Brain microvascular endothelial cell (primary cell): ENCODE data around the gene FRAS1.

Experiments used
- DNase-seq: peaks from one replicate; pipeline ENCODE4 v3.0.0-alpha.2; 2020
- H3K27ac ChIP-seq: fragments of 250-450 bp; sonication (Bioruptor Pico); 2 replicates; pipeline ENCODE4 v1.5.1; 2020; ENCODE audit warnings: mild to moderate bottlenecking, moderate library complexity
- H3K27me3 ChIP-seq: fragments of 250-450 bp; sonication (Bioruptor Pico); replicated peaks from 2 replicates; pipeline ENCODE4 v1.5.1; 2020; ENCODE audit warnings: mild to moderate bottlenecking
- H3K36me3 ChIP-seq: fragments of 250-450 bp; sonication (Bioruptor Pico); replicated peaks from 2 replicates; pipeline ENCODE4 v1.5.1; 2020; ENCODE audit warnings: mild to moderate bottlenecking
- H3K4me3 ChIP-seq: 2 replicates; pipeline ENCODE4 v1.5.1; 2011; ENCODE audit warnings: low read depth, mild to moderate bottlenecking, control low read depth, low read length, moderate library complexity
- in situ Hi-C: cut with HindIII; loops from 2 replicates; pipeline ENCODE4 v1.10.0; 2017; ENCODE audit warnings: low sequenced_read_pairs, low pct_ligation_motif_present
- TF ChIP-seq, protein P1 (sequence below): IDR thresholded peaks from 2 replicates; pipeline ENCODE4 v1.5.1; 2011; ENCODE audit warnings: low read depth, mild to moderate bottlenecking, moderate library complexity, low read length, control low read depth, inconsistent platforms; ENCODE audit errors: missing control alignments

Gene FRAS1

DNA sequence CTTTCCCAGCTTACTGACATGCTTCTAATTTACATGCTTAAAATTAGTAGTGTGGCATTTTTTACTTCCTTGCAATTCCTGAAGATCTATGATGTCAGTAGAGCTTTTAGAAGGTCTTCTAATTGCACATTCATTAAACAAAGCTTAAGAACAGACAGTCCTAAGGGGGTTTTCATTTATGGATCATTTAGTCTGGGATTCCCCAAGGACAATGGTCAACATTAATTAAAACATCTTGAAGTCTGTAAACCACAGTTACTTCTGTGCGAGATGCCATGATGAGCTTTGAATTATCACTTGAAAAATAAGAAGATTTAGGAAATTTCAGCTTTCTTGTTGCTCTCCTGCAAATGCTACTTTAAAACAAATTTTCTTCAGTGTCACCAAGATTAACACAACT, 514.7 kb downstream of the FRAS1 start:
- TF ChIP-seq, protein P1, sequence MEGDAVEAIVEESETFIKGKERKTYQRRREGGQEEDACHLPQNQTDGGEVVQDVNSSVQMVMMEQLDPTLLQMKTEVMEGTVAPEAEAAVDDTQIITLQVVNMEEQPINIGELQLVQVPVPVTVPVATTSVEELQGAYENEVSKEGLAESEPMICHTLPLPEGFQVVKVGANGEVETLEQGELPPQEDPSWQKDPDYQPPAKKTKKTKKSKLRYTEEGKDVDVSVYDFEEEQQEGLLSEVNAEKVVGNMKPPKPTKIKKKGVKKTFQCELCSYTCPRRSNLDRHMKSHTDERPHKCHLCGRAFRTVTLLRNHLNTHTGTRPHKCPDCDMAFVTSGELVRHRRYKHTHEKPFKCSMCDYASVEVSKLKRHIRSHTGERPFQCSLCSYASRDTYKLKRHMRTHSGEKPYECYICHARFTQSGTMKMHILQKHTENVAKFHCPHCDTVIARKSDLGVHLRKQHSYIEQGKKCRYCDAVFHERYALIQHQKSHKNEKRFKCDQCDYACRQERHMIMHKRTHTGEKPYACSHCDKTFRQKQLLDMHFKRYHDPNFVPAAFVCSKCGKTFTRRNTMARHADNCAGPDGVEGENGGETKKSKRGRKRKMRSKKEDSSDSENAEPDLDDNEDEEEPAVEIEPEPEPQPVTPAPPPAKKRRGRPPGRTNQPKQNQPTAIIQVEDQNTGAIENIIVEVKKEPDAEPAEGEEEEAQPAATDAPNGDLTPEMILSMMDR = no peak
- no peaks in the 10 kb centered on the region for H3K27me3 ChIP-seq
- no peak overlapping the region for H3K4me3 ChIP-seq
- in situ Hi-C loops = no loop called here
- H3K36me3 ChIP-seq = no peaks in the 10 kb centered on the region
- no peak for DNase-seq
- no peak overlapping the region for H3K27ac ChIP-seq

DNA sequence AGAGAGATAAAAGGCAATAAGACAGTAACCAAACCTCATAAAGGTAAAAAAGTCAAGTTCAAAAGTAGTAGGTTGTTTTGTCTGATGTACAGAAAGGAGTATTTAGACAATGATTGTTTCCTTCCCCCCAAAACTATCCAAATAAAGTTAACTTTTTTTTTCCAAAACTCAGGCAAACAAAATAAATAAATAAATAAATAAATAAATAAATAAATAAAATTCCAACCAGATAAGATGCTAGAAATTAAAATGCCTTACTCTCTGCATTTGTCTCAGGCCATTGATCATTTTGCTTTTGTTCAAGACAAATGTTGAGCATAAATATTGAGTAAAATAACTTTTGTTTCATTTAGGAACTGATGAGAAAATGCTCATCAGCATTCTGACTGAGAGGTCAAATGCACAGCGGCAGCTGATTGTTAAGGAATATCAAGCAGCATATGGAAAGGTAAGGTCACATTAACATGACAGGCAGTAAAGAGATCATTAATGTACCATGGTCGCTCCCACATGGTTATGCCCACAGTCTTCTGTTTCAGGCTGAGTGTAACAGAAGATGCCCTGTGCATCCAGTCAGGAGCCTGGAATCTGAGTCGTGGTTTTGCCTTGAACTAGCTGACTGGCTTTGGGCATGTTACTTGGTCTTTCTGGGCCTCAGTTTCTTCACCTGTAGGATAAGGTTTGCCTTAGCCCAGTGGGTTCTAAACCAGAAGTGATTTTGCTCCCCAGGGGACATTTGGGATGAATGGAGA, 521.7 kb downstream of the FRAS1 start:
- in situ Hi-C loops = no loop called here
- DNase-seq = no peak
- Histone ChIP-seq H3K4me3 (no peak overlapping the region), H3K36me3 (no peaks in the 10 kb centered on the region), H3K27ac (no peak overlapping the region), H3K27me3 (no peaks in the 10 kb centered on the region)
- TF ChIP-seq, protein P1 = no peak

DNA sequence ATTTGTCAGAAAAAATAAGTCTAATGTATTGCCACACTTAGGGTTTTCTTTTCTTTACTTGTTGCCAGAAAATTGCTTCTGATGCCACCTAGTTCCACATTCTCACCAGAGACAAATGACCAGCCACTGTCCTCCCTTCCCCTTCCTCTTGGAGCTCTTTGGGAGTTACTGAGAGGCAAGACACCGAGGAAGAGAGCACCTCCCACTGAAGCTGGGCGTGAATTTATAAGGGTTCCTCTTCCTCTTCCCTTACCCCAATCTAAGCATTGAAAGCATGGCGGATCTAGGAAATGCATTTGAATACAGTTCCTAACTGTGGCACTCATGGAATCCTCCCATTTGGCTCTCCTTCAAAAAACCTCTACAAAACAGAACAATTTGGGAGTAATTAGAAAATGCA, 524.5 kb downstream of the FRAS1 start:
- TF ChIP-seq, protein P1 = no peak
- in situ Hi-C loops = no loop called here
- Histone ChIP-seq H3K36me3 (no peaks in the 10 kb centered on the region), H3K4me3 (no peak overlapping the region), H3K27ac (no peak overlapping the region), H3K27me3 (no peaks in the 10 kb centered on the region)
- DNase-seq = no peak

DNA sequence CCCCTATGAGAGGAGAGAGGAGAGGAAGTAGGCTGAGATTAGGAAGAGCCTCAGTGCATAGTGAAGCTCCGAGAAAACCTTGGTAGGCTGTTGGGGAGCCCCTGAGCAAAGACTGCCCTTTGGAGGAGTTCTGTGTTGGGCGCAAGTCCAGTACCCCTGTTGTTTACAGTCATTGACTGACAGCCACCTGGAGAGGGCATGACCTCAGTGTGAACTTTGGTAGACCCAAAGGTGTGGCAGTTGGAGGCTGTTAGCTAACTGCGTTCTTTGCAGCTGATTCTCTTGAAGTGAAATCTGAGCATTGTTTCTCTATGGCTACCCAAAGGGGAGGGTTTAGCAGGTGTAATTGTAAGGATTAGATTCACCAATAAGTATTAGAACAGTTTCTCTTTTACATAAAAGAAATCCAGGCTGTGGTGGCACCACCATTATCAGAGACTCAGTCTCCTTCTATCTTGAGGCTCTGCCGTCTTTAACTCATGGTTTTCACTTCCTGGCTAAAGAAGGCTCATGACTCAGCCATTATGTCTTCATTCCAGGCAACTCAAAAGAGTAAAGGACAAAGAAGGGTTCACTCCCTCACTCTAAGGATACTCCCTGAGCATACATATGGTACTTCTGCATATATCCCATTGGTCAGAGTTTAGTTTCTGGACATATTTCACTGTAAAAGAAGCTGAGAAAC, 527.9 kb downstream of the FRAS1 start:
- no peak overlapping the region for H3K27ac ChIP-seq
- H3K4me3 ChIP-seq = no peak overlapping the region
- TF ChIP-seq, protein P1 = no peak
- H3K27me3 ChIP-seq = no peaks in the 10 kb centered on the region
- H3K36me3 ChIP-seq = no peaks in the 10 kb centered on the region
- in situ Hi-C loops = no loop called here
- no peak for DNase-seq

DNA sequence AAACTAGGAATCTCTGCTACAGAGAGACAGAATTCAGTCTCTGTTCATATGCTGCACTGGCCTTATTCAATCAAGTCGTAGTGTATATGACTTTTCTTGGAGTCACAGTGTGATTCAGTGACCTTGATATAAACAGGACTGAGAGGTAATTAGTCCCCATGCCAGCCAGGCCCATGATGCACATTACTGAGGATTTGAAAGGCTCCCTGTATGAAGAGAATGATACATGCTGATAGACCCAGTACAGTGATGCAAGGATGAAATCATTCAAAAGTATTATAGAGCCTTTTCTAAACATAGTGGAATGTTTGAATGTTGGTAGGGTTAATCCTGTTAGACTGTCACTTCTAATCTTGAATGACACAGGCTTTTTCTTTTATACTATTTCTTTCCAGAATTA, 528.5 kb downstream of the FRAS1 start:
- DNase-seq = no peak
- TF ChIP-seq, protein P1 = no peak
- no peak overlapping the region for H3K4me3 ChIP-seq
- H3K36me3 ChIP-seq = no peaks in the 10 kb centered on the region
- in situ Hi-C loops = no loop called here
- no peaks in the 10 kb centered on the region for H3K27me3 ChIP-seq
- no peak overlapping the region for H3K27ac ChIP-seq
